Smooth muscle cell (in vitro differentiated cells): ENCODE measurements around the gene IL6ST. TPM values are rescaled to one million over a fixed set of nuclear protein-coding genes. Genes with fewer than 3 reads are reported as not detected.

Experiments used
- DNase-seq: peaks from one replicate; lab custom pipeline; 2025; ENCODE audit not compliant: unreplicated experiment; lab: John Stamatoyannopoulos, UW
- H2AFZ ChIP-seq: fragments of 200-600 bp; sonication (generic); 2 replicates; pipeline ENCODE4 v1.6.0; 2016; ENCODE audit warnings: antibody characterized with exemption, low read depth, mild to moderate bottlenecking
- H3F3A ChIP-seq: fragments of 200-600 bp; sonication (generic); 2 replicates; pipeline ENCODE4 v1.6.0; 2017; ENCODE audit warnings: antibody characterized with exemption, low read depth
- H3K27ac ChIP-seq: fragments of 200-600 bp; sonication (generic); 2 replicates; pipeline ENCODE4 v1.5.1; 2016; ENCODE audit warnings: low read depth, mild to moderate bottlenecking
- H3K27me3 ChIP-seq: fragments of 200-600 bp; sonication (generic); 2 replicates; pipeline ENCODE4 v1.6.1; 2016; ENCODE audit warnings: low read depth, mild to moderate bottlenecking
- H3K36me3 ChIP-seq: fragments of 200-600 bp; sonication (generic); 2 replicates; pipeline ENCODE4 v1.5.1; 2016; ENCODE audit warnings: low read depth
- H3K4me1 ChIP-seq: fragments of 200-600 bp; sonication (generic); 2 replicates; pipeline ENCODE4 v1.5.1; 2016; ENCODE audit warnings: low read depth
- H3K4me2 ChIP-seq: fragments of 200-600 bp; sonication (generic); 2 replicates; pipeline ENCODE4 v1.6.0; 2016; ENCODE audit warnings: mild to moderate bottlenecking
- H3K4me3 ChIP-seq: fragments of 200-600 bp; sonication (generic); 2 replicates; pipeline ENCODE4 v1.5.1; 2016; ENCODE audit warnings: mild to moderate bottlenecking
- H3K79me2 ChIP-seq: fragments of 200-600 bp; sonication (generic); 2 replicates; pipeline ENCODE4 v1.6.0; 2016; ENCODE audit warnings: low read depth, mild to moderate bottlenecking
- H3K9ac ChIP-seq: fragments of 200-600 bp; sonication (generic); 2 replicates; pipeline ENCODE4 v1.6.0; 2016; ENCODE audit warnings: low read depth
- H3K9me3 ChIP-seq: fragments of 200-600 bp; sonication (generic); replicated peaks from 2 replicates; pipeline ENCODE4 v1.5.1; 2016; ENCODE audit warnings: low read depth
- H4K20me1 ChIP-seq: fragments of 200-600 bp; sonication (generic); 2 replicates; pipeline ENCODE4 v1.6.0; 2016; ENCODE audit warnings: low read depth
- CTCF ChIP-seq: fragments of 200-600 bp; sonication (generic); IDR thresholded peaks from 2 replicates; pipeline ENCODE4 v1.5.1; 2017; ENCODE audit warnings: borderline replicate concordance, mild to moderate bottlenecking, antibody characterized with exemption; ENCODE audit not compliant: insufficient read depth, poor library complexity, severe bottlenecking
- WGBS: methylation state at CpG from one replicate; pipeline ENCODE4 v1.1.7; 2016; ENCODE audit warnings: low lambda C conversion rate; 5-methylcytosine and 5-hydroxymethylcytosine counted together
- polyA plus RNA-seq: library from polyadenylated mRNA; unstranded; fragments of >200 nt; fragmentation: Nextera tagmentation; extraction: Ambion mirVana; gene quantifications from 2 replicates; pipeline ENCODE4 v1.2.1, GENCODE V29; 2016
- total RNA-seq: library from RNA; depleted of rRNA; stranded (reverse); fragments of >200 nt; gene quantifications from 2 replicates; pipeline ENCODE4 v1.2.3, GENCODE V29; 2014

The IL6ST gene
- total and polyA plus RNA-seq, 2 experiments from 2014 or later = 555 to 1,401 TPM

GRCh38 chr5:55902696-55903095 is 92.1 kb downstream of the IL6ST start:
- H3K27me3 ChIP-seq = no peaks in the 10 kb centered on the region
- DNase-seq = no peak
- WGBS = 58% methylated on average over 5 of the region's 5 CpGs

GRCh38 chr5:55900776-55901175 is 94.0 kb downstream of the IL6ST start:
- H3K4me2 ChIP-seq = no peak overlapping the region
- no peak for DNase-seq
- no peak overlapping the region for H3K9ac ChIP-seq
- H3K9me3 ChIP-seq = no peaks in the 10 kb centered on the region
- no peak overlapping the region for H3K27ac ChIP-seq
- no peaks in the 10 kb centered on the region for H3K4me1 ChIP-seq
- no peak overlapping the region for H3K4me3 ChIP-seq
- no peaks in the 10 kb centered on the region for H3K27me3 ChIP-seq
- no peaks in the 10 kb centered on the region for H3K79me2 ChIP-seq
- no peaks in the 10 kb centered on the region for H3K36me3 ChIP-seq
- no peak overlapping the region for H2AFZ ChIP-seq
- H4K20me1 ChIP-seq = no peaks in the 10 kb centered on the region
- TF ChIP-seq CTCF = no peak
- H3F3A ChIP-seq = peaks cover 19% of the 10 kb centered on the region

More at GRCh38 chr5:55902696-55903095, 92.1 kb downstream of the IL6ST start:
- H3K4me1 ChIP-seq = no peaks in the 10 kb centered on the region
- no peak overlapping the region for H3K27ac ChIP-seq
- no peak overlapping the region for H2AFZ ChIP-seq
- H3K4me3 ChIP-seq = no peak overlapping the region
- no peak overlapping the region for H3K9ac ChIP-seq
- peaks cover 13% of the 10 kb centered on the region for H3F3A ChIP-seq
- H3K79me2 ChIP-seq = no peaks in the 10 kb centered on the region
- no peaks in the 10 kb centered on the region for H4K20me1 ChIP-seq
- no peak overlapping the region for H3K4me2 ChIP-seq
- no peaks in the 10 kb centered on the region for H3K9me3 ChIP-seq
- TF ChIP-seq CTCF = no peak
- H3K36me3 ChIP-seq = no peaks in the 10 kb centered on the region

GRCh38 chr5:55900068-55900467 is 94.7 kb downstream of the IL6ST start:
- H3K9ac ChIP-seq = no peak overlapping the region

More at GRCh38 chr5:55900068-55900467, 94.7 kb downstream of the IL6ST start:
- H3F3A ChIP-seq = peaks cover 19% of the 10 kb centered on the region
- H4K20me1 ChIP-seq = no peaks in the 10 kb centered on the region
- no peak for DNase-seq
- no peak for TF ChIP-seq CTCF
- 89% methylated on average over 1 of the region's 1 CpG for whole genome bisulfite sequencing
- H2AFZ ChIP-seq = no peak overlapping the region
- peak overlapping the region; percentile 20 for H3K4me2 ChIP-seq
- H3K27me3 ChIP-seq = no peaks in the 10 kb centered on the region
- H3K9me3 ChIP-seq = no peaks in the 10 kb centered on the region
- no peaks in the 10 kb centered on the region for H3K79me2 ChIP-seq
- H3K36me3 ChIP-seq = no peaks in the 10 kb centered on the region
- no peak overlapping the region for H3K4me3 ChIP-seq
- H3K4me1 ChIP-seq = no peaks in the 10 kb centered on the region
- H3K27ac ChIP-seq = peak overlapping the region; percentile 80
